HepG2 (cell line): ENCODE data around the gene IRF2BPL. TPM values are rescaled to one million over a fixed set of nuclear protein-coding genes. Genes with fewer than 3 reads are reported as not detected.

ENCODE experiments used
- AGO2 ChIP-seq: fragments of 200-400 bp; formaldehyde crosslinking; optimal IDR thresholded peaks from 2 replicates; pipeline ENCODE3; 2017; ENCODE audit warnings: mild to moderate bottlenecking, low read depth, low read length, moderate library complexity
- FOXJ3 ChIP-seq: sonication (generic); formaldehyde crosslinking; IDR thresholded peaks from 2 replicates; pipeline ENCODE4 v1.4.0; 2020; ENCODE audit warnings: missing genetic modification reagents, mild to moderate bottlenecking, borderline replicate concordance
- NBN ChIP-seq: fragments of 450-650 bp; conservative IDR thresholded peaks from 2 replicates; pipeline ENCODE4 v1.6.1; 2017
- ZBTB38 ChIP-seq: sonication (generic); formaldehyde crosslinking; IDR thresholded peaks from 2 replicates; pipeline ENCODE4 v1.5.1; 2020; ENCODE audit warnings: mild to moderate bottlenecking, missing genetic modification reagents
- ZBTB7B ChIP-seq: sonication (generic); formaldehyde crosslinking; IDR thresholded peaks from 2 replicates; pipeline ENCODE4 v1.4.0; 2020; ENCODE audit warnings: missing genetic modification reagents
- ZNF24 ChIP-seq: fragments of 450-650 bp; IDR thresholded peaks from 2 replicates; pipeline ENCODE4 v1.6.1; 2017; ENCODE audit warnings: antibody characterized with exemption, mild to moderate bottlenecking
- polyA plus RNA-seq, 8 experiments: library from polyadenylated mRNA; depleted of rRNA in 3 of 8; stranded (reverse) in 7 of 8; unstranded in 1 of 8; fragments of >200 nt; fragmentation: Illumina TruSeq in 4 of 8; extraction: Trizol in 4 of 8; gene quantifications; 2 replicates each; pipeline versions ENCODE4 v1.2.1 to v1.2.3, GENCODE V29; 2011 to 2016; ENCODE audit warnings: low read depth in 4 of 8, missing spikeins in 1 of 8, mixed read lengths in 1 of 8; ENCODE audit not compliant: insufficient read depth in 1 of 8
- total RNA-seq, 5 experiments: library from RNA; depleted of rRNA; stranded (reverse); fragments of >200 nt; fragmentation: Illumina TruSeq; extraction: Trizol; gene quantifications; 2 replicates each; pipeline ENCODE4 v1.2.3, GENCODE V29; 2016; ENCODE audit warnings: low read depth in 1 of 5
- TF ChIP-seq, protein P1 (sequence below): sonication (generic); formaldehyde crosslinking; IDR thresholded peaks from 2 replicates; pipeline ENCODE4 v1.5.1; 2020; ENCODE audit warnings: mild to moderate bottlenecking, missing genetic modification reagents, borderline replicate concordance
- TF ChIP-seq, protein P2 (sequence below): IDR thresholded peaks from 2 replicates; pipeline ENCODE4 v1.6.1; 2016; ENCODE audit warnings: missing genetic modification reagents, missing compliant biosample characterization
- TF ChIP-seq, protein P3 (sequence below), 2 experiments: sonication (generic) in 1 of 2; formaldehyde crosslinking in 1 of 2; IDR thresholded peaks; 2 replicates each; pipeline versions ENCODE4 v1.6.1 to v1.9.0; 2014 to 2022; ENCODE audit warnings: antibody characterized with exemption in 1 of 2, borderline replicate concordance in 1 of 2, inconsistent platforms in 1 of 2, low read depth in 1 of 2, missing genetic modification reagents in 1 of 2

Gene IRF2BPL
- total and polyA plus RNA-seq, 2 of the 13 experiments (the other 11 are each of a cell fraction or from before 2014, with no cell fraction given): 6.6 to 8.4 TPM

DNA sequence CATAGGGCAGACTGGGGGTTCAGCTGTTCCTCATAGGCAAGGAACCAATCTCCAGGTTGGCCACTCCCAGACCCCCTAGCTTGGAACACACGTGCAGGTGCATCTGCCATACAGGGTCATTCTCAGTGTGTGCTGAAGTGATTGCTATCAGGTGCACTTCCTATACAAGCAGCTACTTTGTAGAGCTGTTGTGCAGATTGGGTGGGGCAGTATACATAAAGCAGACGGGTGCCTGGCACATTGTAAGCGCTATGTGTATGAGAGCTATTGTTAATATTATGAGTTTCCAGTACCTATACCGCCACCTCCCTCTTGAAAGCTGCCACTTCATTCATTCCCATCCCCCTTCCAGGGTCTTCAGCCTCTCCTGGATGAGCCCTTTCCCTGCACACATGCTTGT lies 17.3 kb downstream of the IRF2BPL start (continued):
- TF ChIP-seq FOXJ3 (CRISPR knock-in tag) (no peak), AGO2 (no peak), NBN (no peak), ZNF24 (no peak), ZBTB38 (CRISPR knock-in tag) (no peak), ZBTB7B (CRISPR knock-in tag) (no peak)
- TF ChIP-seq, protein P1, sequence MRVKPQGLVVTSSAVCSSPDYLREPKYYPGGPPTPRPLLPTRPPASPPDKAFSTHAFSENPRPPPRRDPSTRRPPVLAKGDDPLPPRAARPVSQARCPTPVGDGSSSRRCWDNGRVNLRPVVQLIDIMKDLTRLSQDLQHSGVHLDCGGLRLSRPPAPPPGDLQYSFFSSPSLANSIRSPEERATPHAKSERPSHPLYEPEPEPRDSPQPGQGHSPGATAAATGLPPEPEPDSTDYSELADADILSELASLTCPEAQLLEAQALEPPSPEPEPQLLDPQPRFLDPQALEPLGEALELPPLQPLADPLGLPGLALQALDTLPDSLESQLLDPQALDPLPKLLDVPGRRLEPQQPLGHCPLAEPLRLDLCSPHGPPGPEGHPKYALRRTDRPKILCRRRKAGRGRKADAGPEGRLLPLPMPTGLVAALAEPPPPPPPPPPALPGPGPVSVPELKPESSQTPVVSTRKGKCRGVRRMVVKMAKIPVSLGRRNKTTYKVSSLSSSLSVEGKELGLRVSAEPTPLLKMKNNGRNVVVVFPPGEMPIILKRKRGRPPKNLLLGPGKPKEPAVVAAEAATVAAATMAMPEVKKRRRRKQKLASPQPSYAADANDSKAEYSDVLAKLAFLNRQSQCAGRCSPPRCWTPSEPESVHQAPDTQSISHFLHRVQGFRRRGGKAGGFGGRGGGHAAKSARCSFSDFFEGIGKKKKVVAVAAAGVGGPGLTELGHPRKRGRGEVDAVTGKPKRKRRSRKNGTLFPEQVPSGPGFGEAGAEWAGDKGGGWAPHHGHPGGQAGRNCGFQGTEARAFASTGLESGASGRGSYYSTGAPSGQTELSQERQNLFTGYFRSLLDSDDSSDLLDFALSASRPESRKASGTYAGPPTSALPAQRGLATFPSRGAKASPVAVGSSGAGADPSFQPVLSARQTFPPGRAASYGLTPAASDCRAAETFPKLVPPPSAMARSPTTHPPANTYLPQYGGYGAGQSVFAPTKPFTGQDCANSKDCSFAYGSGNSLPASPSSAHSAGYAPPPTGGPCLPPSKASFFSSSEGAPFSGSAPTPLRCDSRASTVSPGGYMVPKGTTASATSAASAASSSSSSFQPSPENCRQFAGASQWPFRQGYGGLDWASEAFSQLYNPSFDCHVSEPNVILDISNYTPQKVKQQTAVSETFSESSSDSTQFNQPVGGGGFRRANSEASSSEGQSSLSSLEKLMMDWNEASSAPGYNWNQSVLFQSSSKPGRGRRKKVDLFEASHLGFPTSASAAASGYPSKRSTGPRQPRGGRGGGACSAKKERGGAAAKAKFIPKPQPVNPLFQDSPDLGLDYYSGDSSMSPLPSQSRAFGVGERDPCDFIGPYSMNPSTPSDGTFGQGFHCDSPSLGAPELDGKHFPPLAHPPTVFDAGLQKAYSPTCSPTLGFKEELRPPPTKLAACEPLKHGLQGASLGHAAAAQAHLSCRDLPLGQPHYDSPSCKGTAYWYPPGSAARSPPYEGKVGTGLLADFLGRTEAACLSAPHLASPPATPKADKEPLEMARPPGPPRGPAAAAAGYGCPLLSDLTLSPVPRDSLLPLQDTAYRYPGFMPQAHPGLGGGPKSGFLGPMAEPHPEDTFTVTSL (CRISPR knock-in tag): no peak
- TF ChIP-seq, protein P2, sequence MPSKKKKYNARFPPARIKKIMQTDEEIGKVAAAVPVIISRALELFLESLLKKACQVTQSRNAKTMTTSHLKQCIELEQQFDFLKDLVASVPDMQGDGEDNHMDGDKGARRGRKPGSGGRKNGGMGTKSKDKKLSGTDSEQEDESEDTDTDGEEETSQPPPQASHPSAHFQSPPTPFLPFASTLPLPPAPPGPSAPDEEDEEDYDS (CRISPR knock-in tag): no peak
- TF ChIP-seq, protein P3, sequence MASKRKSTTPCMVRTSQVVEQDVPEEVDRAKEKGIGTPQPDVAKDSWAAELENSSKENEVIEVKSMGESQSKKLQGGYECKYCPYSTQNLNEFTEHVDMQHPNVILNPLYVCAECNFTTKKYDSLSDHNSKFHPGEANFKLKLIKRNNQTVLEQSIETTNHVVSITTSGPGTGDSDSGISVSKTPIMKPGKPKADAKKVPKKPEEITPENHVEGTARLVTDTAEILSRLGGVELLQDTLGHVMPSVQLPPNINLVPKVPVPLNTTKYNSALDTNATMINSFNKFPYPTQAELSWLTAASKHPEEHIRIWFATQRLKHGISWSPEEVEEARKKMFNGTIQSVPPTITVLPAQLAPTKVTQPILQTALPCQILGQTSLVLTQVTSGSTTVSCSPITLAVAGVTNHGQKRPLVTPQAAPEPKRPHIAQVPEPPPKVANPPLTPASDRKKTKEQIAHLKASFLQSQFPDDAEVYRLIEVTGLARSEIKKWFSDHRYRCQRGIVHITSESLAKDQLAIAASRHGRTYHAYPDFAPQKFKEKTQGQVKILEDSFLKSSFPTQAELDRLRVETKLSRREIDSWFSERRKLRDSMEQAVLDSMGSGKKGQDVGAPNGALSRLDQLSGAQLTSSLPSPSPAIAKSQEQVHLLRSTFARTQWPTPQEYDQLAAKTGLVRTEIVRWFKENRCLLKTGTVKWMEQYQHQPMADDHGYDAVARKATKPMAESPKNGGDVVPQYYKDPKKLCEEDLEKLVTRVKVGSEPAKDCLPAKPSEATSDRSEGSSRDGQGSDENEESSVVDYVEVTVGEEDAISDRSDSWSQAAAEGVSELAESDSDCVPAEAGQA (IDR thresholded peaks at IDR 0.05; ENCODE audit: low read depth): no peak
- TF ChIP-seq, protein P3 (CRISPR knock-in tag; IDR thresholded peaks at IDR 0.05; ENCODE audit: borderline replicate concordance): no peak
